ENCODE measurements around the gene SHCBP1L. TPM values are rescaled to one million over a fixed set of nuclear protein-coding genes. Genes with fewer than 3 reads are reported as not detected.

Gene SHCBP1L
- total and polyA plus RNA-seq, 9 of the 15 experiments (the other 6 are each of a cell fraction or from before 2014, with no cell fraction given): not detected

GRCh38 chr1:183002267-183002666 is 49.3 kb upstream of the SHCBP1L start:
- no peaks in the 10 kb centered on the region for H3K4me1 ChIP-seq (replicated peaks in 1 of 2; ENCODE audit: control insufficient read depth in 2 of 2, insufficient read depth in 2 of 2, low read length in 2 of 2)
- H4K20me1 ChIP-seq (replicated peaks; ENCODE audit: control insufficient read depth, insufficient read depth, low read length): peaks cover 3% of the 10 kb centered on the region; the same call in 1 of the 2 replicates
- ChIA-PET POLR2A (interaction anchor here (1.1 kb wide), 2 partner anchors 9 to 12 kb away, joined by 3 read pairs; no protein-coding TSS in a partner anchor), CTCF (ENCODE audit: low intra/inter-chr PET ratio) (no interaction called here)
- no peak overlapping the region for H3K9ac ChIP-seq (ENCODE audit: insufficient read depth in 1 of 2, low read depth in 2 of 2, low read length in 2 of 2)
- H3K4me2 ChIP-seq (ENCODE audit: insufficient read depth, low read length): no peak overlapping the region
- ATAC-seq (no peak), DNase-seq (ENCODE audit: extremely low read depth in 1 of 4, low spot score in 3 of 4) (no peak), FAIRE-seq (no peak)
- BruUV-seq (replicated peaks): no TSS peak
- in situ Hi-C loops (cut with MboI): no loop called here
- no peaks in the 10 kb centered on the region for H3K9me1 ChIP-seq (ENCODE audit: control insufficient read depth, insufficient read depth, low read length)
- no peak overlapping the region for H3K27ac ChIP-seq (ENCODE audit: extremely low read depth, low read depth, low read length)
- H3K36me3 ChIP-seq (ENCODE audit: control insufficient read depth, insufficient read depth, low read length): no peaks in the 10 kb centered on the region
- intact Hi-C loops (cut with micrococcal nuclease): no loop called here
- no peak overlapping the region for H2AFZ ChIP-seq (ENCODE audit: low read depth, low read length)
- H3K79me2 ChIP-seq (ENCODE audit: control insufficient read depth, insufficient read depth, low read length): no peaks in the 10 kb centered on the region
- no peak overlapping the region for H3K4me3 ChIP-seq
- no peaks in the 10 kb centered on the region for H3K27me3 ChIP-seq (ENCODE audit: control insufficient read depth in 2 of 2, insufficient read depth in 2 of 2, low read length in 2 of 2)
- no peaks in the 10 kb centered on the region for H3K9me3 ChIP-seq (replicated peaks; ENCODE audit: control insufficient read depth, insufficient read depth, low read depth, low read length)
- TF ChIP-seq, protein P1, sequence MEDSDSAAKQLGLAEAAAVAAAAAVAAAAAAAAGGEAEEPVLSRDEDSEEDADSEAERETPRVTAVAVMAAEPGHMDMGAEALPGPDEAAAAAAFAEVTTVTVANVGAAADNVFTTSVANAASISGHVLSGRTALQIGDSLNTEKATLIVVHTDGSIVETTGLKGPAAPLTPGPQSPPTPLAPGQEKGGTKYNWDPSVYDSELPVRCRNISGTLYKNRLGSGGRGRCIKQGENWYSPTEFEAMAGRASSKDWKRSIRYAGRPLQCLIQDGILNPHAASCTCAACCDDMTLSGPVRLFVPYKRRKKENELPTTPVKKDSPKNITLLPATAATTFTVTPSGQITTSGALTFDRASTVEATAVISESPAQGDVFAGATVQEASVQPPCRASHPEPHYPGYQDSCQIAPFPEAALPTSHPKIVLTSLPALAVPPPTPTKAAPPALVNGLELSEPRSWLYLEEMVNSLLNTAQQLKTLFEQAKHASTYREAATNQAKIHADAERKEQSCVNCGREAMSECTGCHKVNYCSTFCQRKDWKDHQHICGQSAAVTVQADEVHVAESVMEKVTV (CRISPR knock-in tag; IDR thresholded peaks at IDR 0.05): no peak
- TF ChIP-seq ZNF57 (CRISPR knock-in tag; IDR thresholded peaks at IDR 0.05) (no peak), ZNF696 (CRISPR knock-in tag; conservative IDR thresholded peaks at IDR 0.05) (no peak), NFE2L1 (tag; IDR thresholded peaks at IDR 0.05; ENCODE audit: borderline replicate concordance, low read depth) (no peak), L3MBTL2 (IDR thresholded peaks at IDR 0.05) (no peak), MYC (IDR thresholded peaks at IDR 0.05; ENCODE audit: low read depth, low read length) (no peak), MYC (CRISPR knock-in tag; IDR thresholded peaks at IDR 0.05; ENCODE audit: borderline replicate concordance, low read depth) (no peak), NEUROD1 (IDR thresholded peaks at IDR 0.05; ENCODE audit: borderline replicate concordance, low read depth, low read length, partially characterized antibody) (no peak), GTF2F1 (IDR thresholded peaks at IDR 0.05; ENCODE audit: low read depth, low read length) (no peak), ZNF589 (CRISPR knock-in tag; IDR thresholded peaks at IDR 0.05; ENCODE audit: low read depth) (no peak), ZNF41 (CRISPR knock-in tag; conservative IDR thresholded peaks at IDR 0.05) (no peak)
- TF ChIP-seq, protein P2, sequence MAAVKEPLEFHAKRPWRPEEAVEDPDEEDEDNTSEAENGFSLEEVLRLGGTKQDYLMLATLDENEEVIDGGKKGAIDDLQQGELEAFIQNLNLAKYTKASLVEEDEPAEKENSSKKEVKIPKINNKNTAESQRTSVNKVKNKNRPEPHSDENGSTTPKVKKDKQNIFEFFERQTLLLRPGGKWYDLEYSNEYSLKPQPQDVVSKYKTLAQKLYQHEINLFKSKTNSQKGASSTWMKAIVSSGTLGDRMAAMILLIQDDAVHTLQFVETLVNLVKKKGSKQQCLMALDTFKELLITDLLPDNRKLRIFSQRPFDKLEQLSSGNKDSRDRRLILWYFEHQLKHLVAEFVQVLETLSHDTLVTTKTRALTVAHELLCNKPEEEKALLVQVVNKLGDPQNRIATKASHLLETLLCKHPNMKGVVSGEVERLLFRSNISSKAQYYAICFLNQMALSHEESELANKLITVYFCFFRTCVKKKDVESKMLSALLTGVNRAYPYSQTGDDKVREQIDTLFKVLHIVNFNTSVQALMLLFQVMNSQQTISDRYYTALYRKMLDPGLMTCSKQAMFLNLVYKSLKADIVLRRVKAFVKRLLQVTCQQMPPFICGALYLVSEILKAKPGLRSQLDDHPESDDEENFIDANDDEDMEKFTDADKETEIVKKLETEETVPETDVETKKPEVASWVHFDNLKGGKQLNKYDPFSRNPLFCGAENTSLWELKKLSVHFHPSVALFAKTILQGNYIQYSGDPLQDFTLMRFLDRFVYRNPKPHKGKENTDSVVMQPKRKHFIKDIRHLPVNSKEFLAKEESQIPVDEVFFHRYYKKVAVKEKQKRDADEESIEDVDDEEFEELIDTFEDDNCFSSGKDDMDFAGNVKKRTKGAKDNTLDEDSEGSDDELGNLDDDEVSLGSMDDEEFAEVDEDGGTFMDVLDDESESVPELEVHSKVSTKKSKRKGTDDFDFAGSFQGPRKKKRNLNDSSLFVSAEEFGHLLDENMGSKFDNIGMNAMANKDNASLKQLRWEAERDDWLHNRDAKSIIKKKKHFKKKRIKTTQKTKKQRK (IDR thresholded peaks at IDR 0.05; ENCODE audit: borderline replicate concordance, low read depth, low read length): no peak
- TF ChIP-seq, protein P3, sequence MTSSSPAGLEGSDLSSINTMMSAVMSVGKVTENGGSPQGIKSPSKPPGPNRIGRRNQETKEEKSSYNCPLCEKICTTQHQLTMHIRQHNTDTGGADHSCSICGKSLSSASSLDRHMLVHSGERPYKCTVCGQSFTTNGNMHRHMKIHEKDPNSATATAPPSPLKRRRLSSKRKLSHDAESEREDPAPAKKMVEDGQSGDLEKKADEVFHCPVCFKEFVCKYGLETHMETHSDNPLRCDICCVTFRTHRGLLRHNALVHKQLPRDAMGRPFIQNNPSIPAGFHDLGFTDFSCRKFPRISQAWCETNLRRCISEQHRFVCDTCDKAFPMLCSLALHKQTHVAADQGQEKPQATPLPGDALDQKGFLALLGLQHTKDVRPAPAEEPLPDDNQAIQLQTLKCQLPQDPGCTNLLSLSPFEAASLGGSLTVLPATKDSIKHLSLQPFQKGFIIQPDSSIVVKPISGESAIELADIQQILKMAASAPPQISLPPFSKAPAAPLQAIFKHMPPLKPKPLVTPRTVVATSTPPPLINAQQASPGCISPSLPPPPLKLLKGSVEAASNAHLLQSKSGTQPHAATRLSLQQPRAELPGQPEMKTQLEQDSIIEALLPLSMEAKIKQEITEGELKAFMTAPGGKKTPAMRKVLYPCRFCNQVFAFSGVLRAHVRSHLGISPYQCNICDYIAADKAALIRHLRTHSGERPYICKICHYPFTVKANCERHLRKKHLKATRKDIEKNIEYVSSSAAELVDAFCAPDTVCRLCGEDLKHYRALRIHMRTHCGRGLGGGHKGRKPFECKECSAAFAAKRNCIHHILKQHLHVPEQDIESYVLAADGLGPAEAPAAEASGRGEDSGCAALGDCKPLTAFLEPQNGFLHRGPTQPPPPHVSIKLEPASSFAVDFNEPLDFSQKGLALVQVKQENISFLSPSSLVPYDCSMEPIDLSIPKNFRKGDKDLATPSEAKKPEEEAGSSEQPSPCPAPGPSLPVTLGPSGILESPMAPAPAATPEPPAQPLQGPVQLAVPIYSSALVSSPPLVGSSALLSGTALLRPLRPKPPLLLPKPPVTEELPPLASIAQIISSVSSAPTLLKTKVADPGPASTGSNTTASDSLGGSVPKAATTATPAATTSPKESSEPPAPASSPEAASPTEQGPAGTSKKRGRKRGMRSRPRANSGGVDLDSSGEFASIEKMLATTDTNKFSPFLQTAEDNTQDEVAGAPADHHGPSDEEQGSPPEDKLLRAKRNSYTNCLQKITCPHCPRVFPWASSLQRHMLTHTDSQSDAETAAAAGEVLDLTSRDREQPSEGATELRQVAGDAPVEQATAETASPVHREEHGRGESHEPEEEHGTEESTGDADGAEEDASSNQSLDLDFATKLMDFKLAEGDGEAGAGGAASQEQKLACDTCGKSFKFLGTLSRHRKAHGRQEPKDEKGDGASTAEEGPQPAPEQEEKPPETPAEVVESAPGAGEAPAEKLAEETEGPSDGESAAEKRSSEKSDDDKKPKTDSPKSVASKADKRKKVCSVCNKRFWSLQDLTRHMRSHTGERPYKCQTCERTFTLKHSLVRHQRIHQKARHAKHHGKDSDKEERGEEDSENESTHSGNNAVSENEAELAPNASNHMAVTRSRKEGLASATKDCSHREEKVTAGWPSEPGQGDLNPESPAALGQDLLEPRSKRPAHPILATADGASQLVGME (CRISPR knock-in tag; IDR thresholded peaks at IDR 0.05): no peak

Measured in K562 (cell line).